GM21423 (cell line): ENCODE results near the gene PUDP.
"Not testable (repeated sequence)": the region's sequence is repeated elsewhere in the genome, so short reads cannot be mapped to it uniquely, and the experiment has no call there.

Source experiments
- ATAC-seq: cut with Tn5 transposase; IDR thresholded peaks from one replicate; pipeline ENCODE4 v1.9.1; 2021; ENCODE audit warnings: mild to moderate bottlenecking, moderate library complexity; ENCODE audit not compliant: unreplicated experiment

Gene PUDP

GRCh38 chrX:7147978-7148854 is at the start of gene PUDP:
PUDP (minus strand) TSS chrX:7148153; CDS start chrX:7148113, 40 bp downstream.
- peak; percentile 78 for ATAC-seq

DNA sequence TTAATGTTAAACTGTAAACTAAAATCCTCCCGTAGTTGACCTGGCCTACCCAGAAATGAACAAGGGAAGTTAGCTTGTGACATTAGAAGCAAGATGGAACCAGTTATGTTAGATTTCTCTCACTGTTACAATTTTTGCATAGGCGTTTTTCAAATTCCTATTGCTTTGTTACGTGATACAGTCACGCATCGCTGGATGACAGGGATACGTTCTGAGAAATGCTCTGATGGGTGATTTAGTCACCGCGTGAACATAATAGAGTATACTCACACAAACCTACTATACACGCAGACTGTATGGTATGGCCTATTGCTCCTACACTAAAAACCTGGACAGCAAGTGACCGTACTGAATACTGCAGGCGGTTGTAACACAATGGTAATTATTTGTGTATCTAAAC is 46.7 kb upstream of the PUDP start:
- no peak for ATAC-seq

GRCh38 chrX:7192871-7193270 is 44.9 kb upstream of the PUDP start:
- ATAC-seq: no peak

DNA sequence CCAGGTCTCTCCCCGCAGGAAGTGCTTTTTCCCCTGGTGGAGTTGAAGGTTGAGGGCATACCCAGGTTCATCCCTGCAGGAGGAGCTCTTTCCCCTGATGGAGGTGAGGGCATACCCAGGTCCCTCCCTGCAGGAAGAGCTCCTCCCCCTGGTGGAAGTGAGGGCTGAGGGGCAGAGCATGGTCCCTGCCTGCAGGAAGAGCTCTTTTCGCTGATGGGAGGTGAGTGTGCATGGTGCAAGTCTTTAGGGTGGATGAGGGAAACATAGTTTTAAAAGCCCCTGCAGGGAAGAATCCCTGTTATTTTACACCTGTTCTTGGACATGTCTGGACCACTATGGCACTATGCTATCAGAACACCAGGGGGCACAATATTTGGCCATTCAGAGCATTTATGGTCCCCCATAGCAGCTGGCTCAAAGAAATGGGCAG is 43.7 kb upstream of the PUDP start:
- ATAC-seq: no peak

DNA sequence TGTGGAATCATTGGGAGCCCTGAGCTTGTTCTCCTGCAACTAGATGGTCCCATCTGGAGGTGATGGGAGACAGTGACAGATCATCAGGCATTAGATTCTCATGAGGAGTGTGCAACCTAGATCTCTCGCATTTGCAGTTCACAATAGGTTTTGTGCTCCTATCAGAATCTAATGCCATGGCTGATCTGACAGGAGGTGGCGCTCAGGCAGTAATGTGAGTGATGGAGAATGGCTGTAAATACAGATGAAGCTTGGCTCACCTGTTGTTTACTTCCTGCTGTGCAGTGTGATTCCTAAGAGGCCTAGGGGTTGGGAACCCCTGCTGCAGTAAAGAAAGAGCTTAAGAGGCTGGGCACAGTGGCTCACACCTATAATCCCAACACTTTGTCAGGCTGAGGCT is 42.2 kb upstream of the PUDP start:
- no peak for ATAC-seq

GRCh38 chrX:7188672-7189071 is 40.7 kb upstream of the PUDP start:
- ATAC-seq: no peak

DNA sequence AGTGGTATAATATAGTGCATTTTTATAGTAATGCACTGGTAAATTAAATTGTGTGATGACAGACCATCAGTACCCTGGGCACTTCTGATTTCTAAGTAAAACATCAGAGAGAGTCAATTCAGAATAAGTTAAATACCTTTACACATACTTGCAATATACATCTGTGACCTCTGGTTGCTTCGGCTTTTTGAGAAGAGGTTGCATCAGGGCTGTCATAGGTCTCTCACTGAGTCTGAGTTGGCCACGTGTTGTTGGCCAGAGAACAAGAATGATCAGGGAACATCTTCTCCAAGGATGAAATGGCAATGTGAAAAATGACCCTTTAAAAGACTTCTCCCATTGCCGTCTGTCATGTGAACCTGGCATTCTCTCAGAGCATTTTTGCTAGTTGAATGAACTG is 36.9 kb upstream of the PUDP start:
- no peak for ATAC-seq

DNA sequence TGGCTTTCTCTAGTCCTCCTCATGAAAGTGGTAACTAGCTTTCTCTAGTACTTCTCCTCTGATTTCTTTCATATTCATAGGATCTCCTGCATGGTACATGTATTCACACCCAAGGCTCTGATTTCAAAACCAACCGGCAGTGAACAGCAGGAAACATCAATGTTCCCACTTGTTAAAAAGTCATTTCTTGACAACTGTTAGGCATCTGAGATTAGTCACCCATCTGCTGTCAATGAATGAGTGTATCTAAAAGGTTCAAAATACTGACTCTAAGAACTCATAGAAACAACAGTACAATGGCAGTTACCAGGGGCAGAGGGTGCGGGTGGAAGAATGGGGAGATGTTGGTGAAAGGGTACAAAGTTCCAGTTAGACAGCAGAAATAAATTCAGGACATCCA is 31.5 kb upstream of the PUDP start:
- no peak for ATAC-seq

DNA sequence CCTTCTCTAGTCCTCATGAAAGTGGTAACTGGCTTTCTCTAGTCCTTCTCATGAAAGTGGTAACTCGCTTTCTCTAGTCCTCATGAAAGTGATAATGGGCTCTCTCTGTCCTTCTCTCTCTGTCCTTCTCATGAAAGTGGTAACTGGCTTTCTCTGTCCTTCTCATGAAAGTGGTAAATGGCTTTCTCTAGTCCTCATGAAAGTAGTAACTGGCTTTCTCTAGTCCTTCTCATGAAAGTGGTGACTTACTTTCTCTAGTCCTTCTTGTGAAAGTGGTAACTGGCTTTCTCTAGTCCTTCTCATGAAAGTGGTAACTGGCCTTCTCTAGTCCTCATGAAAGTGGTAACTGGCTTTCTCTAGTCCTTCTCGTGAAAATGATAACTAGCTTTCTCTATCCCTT is 30.9 kb upstream of the PUDP start:
- ATAC-seq: not testable (repeated sequence)

GRCh38 chrX:7170898-7171297 is 22.9 kb upstream of the PUDP start:
- ATAC-seq: no peak

DNA sequence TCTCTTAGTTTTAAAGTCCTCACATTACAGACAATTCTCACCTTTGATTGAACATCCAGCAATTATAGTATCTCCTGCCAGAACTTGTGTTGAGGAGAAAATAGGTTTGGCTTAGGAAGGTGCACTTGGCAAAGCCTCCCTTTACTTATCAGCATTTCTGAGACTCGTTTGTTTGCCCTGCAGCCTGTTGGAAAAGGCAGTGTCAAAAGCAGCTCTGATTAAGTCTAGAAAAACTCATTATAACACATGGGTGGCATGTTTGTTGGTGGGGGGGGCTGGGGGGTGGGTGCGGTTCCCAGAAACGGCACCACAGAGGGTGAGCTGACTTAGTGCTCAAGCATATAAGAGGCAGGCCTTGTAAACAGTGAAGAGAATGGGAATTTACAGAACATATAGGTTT is 21.7 kb upstream of the PUDP start:
- ATAC-seq: no peak

DNA sequence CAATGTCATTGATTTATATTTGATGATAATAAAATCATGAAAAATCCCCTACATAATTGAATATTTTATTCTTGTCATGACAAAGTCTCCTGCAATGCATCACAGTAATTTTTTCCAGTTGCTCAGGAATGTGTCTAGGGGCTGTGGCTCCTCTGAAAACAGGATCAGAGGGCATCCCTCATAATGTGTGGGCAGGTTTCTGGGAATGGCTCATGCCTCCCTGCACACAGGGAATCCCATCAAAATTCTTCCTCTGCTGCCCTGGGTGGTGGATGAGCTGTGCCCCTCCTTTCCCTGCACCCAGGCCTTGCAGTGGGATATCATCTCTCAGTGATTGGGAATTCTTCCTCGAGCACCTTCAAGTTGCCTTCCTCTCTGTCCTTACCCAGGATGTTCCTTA is 20.4 kb upstream of the PUDP start:
- no peak for ATAC-seq

DNA sequence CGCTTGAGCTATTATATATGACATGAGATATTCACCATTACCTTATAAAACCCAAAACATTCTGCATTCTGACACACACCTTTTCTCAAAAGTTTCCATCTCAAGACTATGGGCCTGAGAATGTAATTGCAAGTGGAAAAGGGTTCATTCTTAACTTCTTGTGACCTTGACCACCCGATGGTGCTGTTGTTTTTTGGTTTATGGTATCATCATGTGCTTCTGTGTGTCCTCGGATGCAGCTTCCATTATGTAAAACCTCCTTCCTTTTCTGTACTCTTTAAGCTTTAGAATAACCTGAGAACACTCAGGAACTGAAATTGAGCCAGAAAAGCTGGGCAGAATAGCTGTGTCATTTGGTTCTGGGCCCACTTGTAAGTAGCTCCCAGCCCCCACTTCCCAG is 16.2 kb upstream of the PUDP start:
- no peak for ATAC-seq

- no peak for ATAC-seq
Observed at GRCh38 chrX:7163146-7163677, 15.3 kb upstream of the PUDP start.

GRCh38 chrX:7159149-7159861 is 11.4 kb upstream of the PUDP start:
- ATAC-seq: no peak

DNA sequence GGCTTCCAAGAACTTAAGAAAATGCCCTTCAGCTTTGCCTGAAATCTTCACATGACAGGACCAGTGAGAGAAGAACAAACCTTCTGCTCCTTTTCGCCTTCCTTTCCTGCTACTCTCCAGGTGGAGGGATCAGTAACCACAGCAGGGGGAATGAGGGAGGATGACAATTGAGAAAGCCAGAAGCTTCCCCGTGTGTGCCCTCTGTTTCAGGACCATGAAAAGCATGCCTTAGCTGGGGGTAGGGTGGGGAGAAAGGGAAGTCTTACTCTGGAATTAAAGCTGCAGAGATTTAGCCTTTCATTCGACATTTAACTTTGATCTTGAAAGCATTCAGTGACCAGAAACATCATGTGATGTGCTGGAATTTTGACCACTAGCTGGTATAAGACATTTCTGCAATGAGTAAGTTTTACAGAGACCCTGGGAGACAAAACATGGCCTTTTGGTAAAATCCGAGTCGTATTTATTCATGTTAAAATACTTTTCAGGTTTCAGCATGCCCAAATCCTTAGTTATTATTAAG is 10.6 kb upstream of the PUDP start:
- ATAC-seq: no peak

DNA sequence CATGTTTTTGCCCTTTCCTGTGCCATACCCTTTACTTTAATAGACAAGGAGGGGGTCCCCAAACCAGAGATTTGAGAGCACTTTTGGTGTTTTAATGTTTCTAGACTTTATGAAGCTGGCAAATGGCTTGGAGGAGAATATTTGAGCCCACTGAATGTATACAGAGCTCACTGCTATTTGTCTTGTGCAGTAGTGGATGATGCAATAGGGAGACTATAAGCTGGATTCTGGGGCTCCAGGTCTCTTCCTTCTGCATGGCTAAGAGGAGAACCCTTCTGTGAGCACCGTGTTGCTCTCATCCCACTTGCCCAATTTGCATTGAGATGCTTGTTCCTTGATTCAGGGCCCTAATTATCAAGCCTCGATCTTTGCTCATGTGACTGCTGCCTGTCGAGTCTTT is 8.9 kb upstream of the PUDP start:
- no peak for ATAC-seq

DNA sequence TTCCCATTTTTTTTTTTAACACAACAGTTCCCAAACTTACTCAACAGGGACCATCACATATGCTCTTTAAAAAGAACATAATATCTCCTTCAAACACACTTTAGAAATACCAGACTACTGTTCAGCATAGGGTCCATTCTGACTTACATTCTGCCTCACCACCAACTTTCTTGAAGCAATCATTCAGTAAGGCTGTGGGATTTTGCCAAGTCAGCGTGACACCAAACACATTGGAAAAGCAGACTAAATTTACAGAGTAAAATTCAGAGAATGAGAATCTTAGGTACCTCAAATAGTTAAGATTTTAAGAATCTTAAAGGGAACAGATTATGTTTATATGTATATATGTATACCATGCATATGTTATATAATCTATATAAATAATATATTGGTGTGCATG is 7.2 kb upstream of the PUDP start:
- no peak for ATAC-seq

DNA sequence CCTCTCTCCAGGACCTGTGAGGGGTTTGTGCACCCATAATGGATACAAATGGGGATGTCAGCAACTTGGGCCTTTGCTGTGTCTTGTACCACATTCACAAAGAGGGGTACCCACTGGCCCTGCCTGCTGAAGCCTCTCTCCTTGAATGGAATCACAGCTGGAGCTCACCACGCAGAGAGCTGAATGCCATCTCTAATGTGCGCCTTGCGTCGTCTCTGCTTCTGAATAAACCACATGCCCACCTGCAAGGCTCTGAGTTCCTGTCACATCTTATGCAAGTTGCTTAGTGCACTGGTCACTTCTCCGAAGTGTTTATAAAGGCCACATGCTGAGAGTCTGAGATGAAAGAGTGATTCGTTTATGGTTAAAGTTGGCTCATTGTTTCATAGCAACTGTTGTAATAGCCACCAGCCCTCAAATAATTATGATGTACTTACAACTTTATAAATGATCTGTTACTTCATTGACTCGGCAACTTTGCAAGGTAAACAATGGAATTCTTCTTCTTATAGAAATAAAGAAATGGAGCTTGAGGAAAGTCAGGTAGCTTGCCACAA is 6.2 kb upstream of the PUDP start:
- ATAC-seq: no peak

DNA sequence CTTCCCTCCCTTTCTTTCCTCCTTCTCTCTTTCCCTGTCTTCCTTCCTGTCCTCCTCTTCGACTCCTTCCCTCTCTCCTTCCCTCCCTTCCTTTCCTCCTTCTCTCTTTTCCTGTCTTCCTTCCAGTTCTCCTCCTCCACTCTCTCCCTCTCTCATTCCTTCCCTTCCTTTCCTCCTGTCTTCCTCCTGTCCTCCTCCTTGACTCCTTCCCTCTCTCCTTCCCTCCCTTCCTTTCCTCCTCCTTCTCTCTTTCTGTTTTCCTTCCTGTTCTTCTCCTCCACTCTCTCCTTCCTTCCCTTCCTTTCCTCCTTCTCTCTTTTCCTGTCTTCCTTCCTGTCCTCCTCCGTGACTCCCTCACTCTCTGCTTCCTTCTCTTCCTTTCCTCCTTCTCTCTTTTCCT is 5.3 kb upstream of the PUDP start:
- no peak for ATAC-seq

DNA sequence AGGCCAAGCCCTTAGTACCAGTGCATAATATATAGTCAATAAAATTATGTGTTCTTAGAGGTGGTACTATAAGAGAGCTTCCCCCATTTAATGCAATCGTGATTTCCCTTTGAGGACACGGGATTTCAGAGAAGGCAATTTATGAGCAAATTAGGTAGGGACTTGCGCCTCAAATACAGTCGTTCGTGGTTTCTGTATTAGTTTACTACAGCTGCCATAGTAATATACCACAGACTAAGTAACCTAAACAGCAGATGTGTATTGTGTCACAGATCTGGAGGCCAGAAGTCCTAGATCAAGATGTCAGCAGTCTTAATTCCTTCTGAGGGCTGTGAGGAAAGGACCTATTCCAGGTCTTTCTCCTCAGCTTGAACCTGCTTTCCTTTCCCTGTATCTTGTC is 1.5 kb upstream of the PUDP start:
- ATAC-seq: no peak
